ENCODE data around the gene ACTRT2.

Gene ACTRT2

DNA sequence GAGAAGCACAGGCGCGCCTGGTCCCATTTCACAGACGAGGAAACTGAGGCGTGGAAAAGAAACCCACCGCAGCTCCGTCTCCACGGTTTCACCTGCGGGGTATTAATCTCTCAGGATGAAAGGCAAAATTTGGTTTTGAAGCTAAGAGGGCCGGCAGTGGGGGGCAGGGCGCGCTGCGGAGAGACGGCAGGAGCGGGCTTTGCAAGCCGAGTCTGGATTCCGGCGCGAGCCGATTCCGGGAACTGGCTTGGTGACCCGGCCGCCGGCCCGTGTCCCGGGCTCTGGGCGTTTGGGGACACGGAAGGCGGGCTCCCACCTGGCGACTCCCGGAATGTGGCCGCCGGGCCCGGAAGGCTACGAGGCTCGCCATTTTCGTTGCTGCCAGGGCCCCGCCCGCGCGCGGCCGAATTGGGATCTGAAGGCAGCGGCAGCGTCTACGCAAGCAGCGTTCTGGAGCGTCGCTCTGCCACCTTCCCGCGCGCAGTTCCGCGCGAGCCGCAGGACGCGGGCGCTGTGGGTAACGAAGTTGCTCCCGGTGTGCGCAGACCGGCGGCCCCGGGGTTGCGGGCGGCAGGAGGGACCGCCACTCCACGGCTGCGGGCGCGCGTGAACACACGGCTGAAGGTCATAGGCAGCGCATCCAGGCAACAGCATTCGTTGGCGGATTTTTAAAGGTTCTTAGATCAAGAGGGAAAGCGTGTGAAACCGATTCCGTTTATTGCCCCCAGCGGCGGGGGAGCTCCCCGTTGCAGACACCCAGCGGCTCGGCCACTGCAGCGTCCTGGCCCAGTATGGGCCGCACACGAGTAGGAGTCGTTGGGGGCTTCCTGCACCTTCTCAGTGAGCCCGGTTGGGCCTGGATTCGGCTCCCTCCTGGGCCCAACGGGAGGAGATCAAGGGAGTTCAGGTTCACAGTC is 42.4 kb downstream of the ACTRT2 start:
- no peak overlapping the region for H3K4me3 ChIP-seq (ENCODE audit: insufficient read depth, low read length, poor library complexity, severe bottlenecking)
- no peak for TF ChIP-seq EZH2phosphoT487 (conservative IDR thresholded peaks at IDR 0.05; ENCODE audit: low read length)
- TF ChIP-seq, protein P1, sequence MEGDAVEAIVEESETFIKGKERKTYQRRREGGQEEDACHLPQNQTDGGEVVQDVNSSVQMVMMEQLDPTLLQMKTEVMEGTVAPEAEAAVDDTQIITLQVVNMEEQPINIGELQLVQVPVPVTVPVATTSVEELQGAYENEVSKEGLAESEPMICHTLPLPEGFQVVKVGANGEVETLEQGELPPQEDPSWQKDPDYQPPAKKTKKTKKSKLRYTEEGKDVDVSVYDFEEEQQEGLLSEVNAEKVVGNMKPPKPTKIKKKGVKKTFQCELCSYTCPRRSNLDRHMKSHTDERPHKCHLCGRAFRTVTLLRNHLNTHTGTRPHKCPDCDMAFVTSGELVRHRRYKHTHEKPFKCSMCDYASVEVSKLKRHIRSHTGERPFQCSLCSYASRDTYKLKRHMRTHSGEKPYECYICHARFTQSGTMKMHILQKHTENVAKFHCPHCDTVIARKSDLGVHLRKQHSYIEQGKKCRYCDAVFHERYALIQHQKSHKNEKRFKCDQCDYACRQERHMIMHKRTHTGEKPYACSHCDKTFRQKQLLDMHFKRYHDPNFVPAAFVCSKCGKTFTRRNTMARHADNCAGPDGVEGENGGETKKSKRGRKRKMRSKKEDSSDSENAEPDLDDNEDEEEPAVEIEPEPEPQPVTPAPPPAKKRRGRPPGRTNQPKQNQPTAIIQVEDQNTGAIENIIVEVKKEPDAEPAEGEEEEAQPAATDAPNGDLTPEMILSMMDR (IDR thresholded peaks at IDR 0.05; ENCODE audit: insufficient read depth, low read length, poor library complexity, severe bottlenecking), result no peak
- H3K27ac ChIP-seq (ENCODE audit: low read depth, low read length), result no peak overlapping the region
- H3K9me2 ChIP-seq (replicated peaks; ENCODE audit: insufficient read depth, low read length), result no peaks in the 10 kb centered on the region
- no peaks in the 10 kb centered on the region for H3K36me3 ChIP-seq (ENCODE audit: low read length)
- H4K20me1 ChIP-seq (ENCODE audit: low read depth, low read length), result no peaks in the 10 kb centered on the region
- no peaks in the 10 kb centered on the region for H3F3A ChIP-seq (ENCODE audit: insufficient read depth)
- no peak overlapping the region for H2AFZ ChIP-seq (ENCODE audit: low read depth, low read length, severe bottlenecking)
- H3K9ac ChIP-seq (ENCODE audit: low read length), result no peak overlapping the region
- H3K79me2 ChIP-seq (ENCODE audit: insufficient read depth, low read length), result no peaks in the 10 kb centered on the region
- H3K4me2 ChIP-seq (ENCODE audit: low read depth, low read length, poor library complexity, severe bottlenecking), result no peak overlapping the region
- H3K27me3 ChIP-seq (ENCODE audit: low read length), result no peaks in the 10 kb centered on the region
- H3K9me3 ChIP-seq (ENCODE audit: insufficient read depth, low read length), result no peaks in the 10 kb centered on the region

DNA sequence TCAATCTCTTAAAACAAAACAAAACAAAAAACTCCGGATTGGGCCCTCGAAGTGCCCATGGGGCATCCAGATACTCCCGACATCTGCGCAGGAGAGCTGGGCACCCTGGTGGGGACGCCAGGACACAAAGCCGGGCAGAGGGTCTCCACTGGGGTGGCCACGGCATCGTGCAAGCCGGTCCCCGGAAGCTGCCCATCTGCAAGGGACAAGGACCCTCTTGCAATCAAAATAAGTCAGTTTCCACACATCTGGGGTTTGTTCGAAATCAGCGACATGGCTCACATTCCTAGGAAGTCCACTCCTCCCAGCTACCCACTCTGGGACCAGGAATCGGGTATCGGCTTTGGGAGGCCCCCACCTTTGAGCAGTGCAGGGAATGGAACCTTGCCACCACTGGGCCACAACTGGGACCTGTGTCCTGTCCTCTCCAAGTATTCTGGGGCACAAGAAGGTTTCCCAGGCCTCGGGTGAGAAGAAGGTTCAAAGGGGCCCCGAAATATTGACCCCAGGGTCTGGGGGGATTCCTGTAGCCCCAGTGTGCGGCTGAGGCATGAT is 43.1 kb downstream of the ACTRT2 start:
- no peak overlapping the region for H3K9ac ChIP-seq (ENCODE audit: low read length)
- no peak overlapping the region for H3K4me2 ChIP-seq (ENCODE audit: low read depth, low read length, poor library complexity, severe bottlenecking)
- no peaks in the 10 kb centered on the region for H3F3A ChIP-seq (ENCODE audit: insufficient read depth)
- no peaks in the 10 kb centered on the region for H3K36me3 ChIP-seq (ENCODE audit: low read length)
- no peaks in the 10 kb centered on the region for H3K27me3 ChIP-seq (ENCODE audit: low read length)
- H3K79me2 ChIP-seq (ENCODE audit: insufficient read depth, low read length), result no peaks in the 10 kb centered on the region
- H3K4me3 ChIP-seq (ENCODE audit: insufficient read depth, low read length, poor library complexity, severe bottlenecking), result no peak overlapping the region
- no peak for TF ChIP-seq EZH2phosphoT487 (conservative IDR thresholded peaks at IDR 0.05; ENCODE audit: low read length)
- TF ChIP-seq, protein P1 (IDR thresholded peaks at IDR 0.05; ENCODE audit: insufficient read depth, low read length, poor library complexity, severe bottlenecking), result no peak
- no peaks in the 10 kb centered on the region for H3K9me3 ChIP-seq (ENCODE audit: insufficient read depth, low read length)
- no peaks in the 10 kb centered on the region for H4K20me1 ChIP-seq (ENCODE audit: low read depth, low read length)
- no peak overlapping the region for H2AFZ ChIP-seq (ENCODE audit: low read depth, low read length, severe bottlenecking)
- no peaks in the 10 kb centered on the region for H3K9me2 ChIP-seq (replicated peaks; ENCODE audit: insufficient read depth, low read length)
- H3K27ac ChIP-seq (ENCODE audit: low read depth, low read length), result no peak overlapping the region

DNA sequence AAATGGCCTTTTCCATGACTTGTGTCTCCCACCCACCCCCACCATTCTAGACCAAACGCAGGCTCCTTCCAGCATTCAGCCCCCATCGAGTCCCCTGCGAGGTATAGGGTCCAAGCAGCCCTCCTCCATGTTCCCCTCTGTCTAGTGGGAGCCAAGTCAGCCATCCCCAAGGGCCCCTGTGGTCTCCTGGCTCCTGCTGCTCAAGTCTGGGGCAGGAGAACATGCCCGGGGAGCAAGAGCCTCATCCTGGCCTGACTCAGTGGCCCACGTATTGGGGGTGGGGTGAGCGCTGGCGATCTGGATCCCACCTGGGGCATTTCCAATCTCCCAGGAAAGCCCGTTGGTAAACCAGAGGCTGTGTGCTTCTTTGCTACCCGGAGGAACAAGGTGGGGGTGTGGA is 43.6 kb downstream of the ACTRT2 start:
- H3K79me2 ChIP-seq (ENCODE audit: insufficient read depth, low read length), result no peaks in the 10 kb centered on the region
- TF ChIP-seq, protein P1 (IDR thresholded peaks at IDR 0.05; ENCODE audit: insufficient read depth, low read length, poor library complexity, severe bottlenecking), result no peak
- H2AFZ ChIP-seq (ENCODE audit: low read depth, low read length, severe bottlenecking), result no peak overlapping the region

More for the DNA sequence above, 43.6 kb downstream of the ACTRT2 start:
- H3K27ac ChIP-seq (ENCODE audit: low read depth, low read length), result no peak overlapping the region
- no peaks in the 10 kb centered on the region for H4K20me1 ChIP-seq (ENCODE audit: low read depth, low read length)
- H3K27me3 ChIP-seq (ENCODE audit: low read length), result no peaks in the 10 kb centered on the region
- H3K9ac ChIP-seq (ENCODE audit: low read length), result no peak overlapping the region
- H3F3A ChIP-seq (ENCODE audit: insufficient read depth), result no peaks in the 10 kb centered on the region
- no peaks in the 10 kb centered on the region for H3K9me3 ChIP-seq (ENCODE audit: insufficient read depth, low read length)
- H3K36me3 ChIP-seq (ENCODE audit: low read length), result no peaks in the 10 kb centered on the region
- H3K4me3 ChIP-seq (ENCODE audit: insufficient read depth, low read length, poor library complexity, severe bottlenecking), result no peak overlapping the region
- no peaks in the 10 kb centered on the region for H3K9me2 ChIP-seq (replicated peaks; ENCODE audit: insufficient read depth, low read length)
- no peak overlapping the region for H3K4me2 ChIP-seq (ENCODE audit: low read depth, low read length, poor library complexity, severe bottlenecking)
